GM12865 (cell line): ENCODE measurements around the gene ADAM8.
"Not testable (repeated sequence)": the region's sequence is repeated elsewhere in the genome, so short reads cannot be mapped to it uniquely, and the experiment has no call there.

Experiments used
- DNase-seq: peaks from one replicate; pipeline ENCODE4 v3.0.0; 2010; ENCODE audit warnings: low read depth
- H3K4me3 ChIP-seq: 2 replicates; pipeline ENCODE4 v1.5.1; 2011; ENCODE audit warnings: mild to moderate bottlenecking, low read depth, low read length, control low read depth
- CTCF ChIP-seq: IDR thresholded peaks from 2 replicates; pipeline ENCODE4 v1.5.1; 2011; ENCODE audit warnings: low read length, control low read depth, low read depth, inconsistent platforms; ENCODE audit not compliant: insufficient read depth; ENCODE audit errors: missing control alignments

ADAM8 gene

GRCh38 chr10:133267829-133268228, 8.8 kb downstream of the ADAM8 start:
- no peak overlapping the region for H3K4me3 ChIP-seq
- no peak for TF ChIP-seq CTCF
- no peak for DNase-seq

- DNase-seq = no peak
- H3K4me3 ChIP-seq = no peak overlapping the region
- no peak for TF ChIP-seq CTCF
These were observed 9.4 kb downstream of the ADAM8 start for GRCh38 chr10:133267293-133267692.

- no peak for TF ChIP-seq CTCF
These were observed 10.4 kb downstream of the ADAM8 start for GRCh38 chr10:133266056-133266795.

GRCh38 chr10:133265052-133265451, 11.6 kb downstream of the ADAM8 start:
- not testable (repeated sequence) for DNase-seq, H3K4me3 ChIP-seq

More at GRCh38 chr10:133266056-133266795, 10.4 kb downstream of the ADAM8 start:
- no peak for DNase-seq
- H3K4me3 ChIP-seq = no peak overlapping the region

GRCh38 chr10:133264461-133264860, 12.2 kb downstream of the ADAM8 start:
- no peak for TF ChIP-seq CTCF
- H3K4me3 ChIP-seq = no peak overlapping the region
- DNase-seq = no peak

GRCh38 chr10:133263674-133264073, 13.0 kb downstream of the ADAM8 start:
- TF ChIP-seq CTCF = no peak
- H3K4me3 ChIP-seq = no peak overlapping the region
- no peak for DNase-seq

GRCh38 chr10:133262696-133263095, 14.0 kb downstream of the ADAM8 start:
- TF ChIP-seq CTCF = no peak
- H3K4me3 ChIP-seq = no peak overlapping the region
- DNase-seq = no peak
